HG02885 (cell line): Measurements from ENCODE around the gene TTR.
A peak's percentile ranks its signal among the peaks of the same experiment; 100 is the strongest.

Source experiments
- ATAC-seq: cut with Tn5 transposase; IDR thresholded peaks from one replicate; pipeline ENCODE4 v1.9.1; 2021; ENCODE audit warnings: mild to moderate bottlenecking; ENCODE audit not compliant: unreplicated experiment, poor library complexity

Gene TTR

GRCh38 chr18:31577195-31577594 is 14.5 kb upstream of the TTR start:
- ATAC-seq = peak; percentile 53

- no peak for ATAC-seq
These were observed 13.6 kb upstream of the TTR start for GRCh38 chr18:31578126-31578525.

GRCh38 chr18:31579375-31579774 is 12.3 kb upstream of the TTR start:
- ATAC-seq = no peak

- no peak for ATAC-seq
These were observed 10.0 kb upstream of the TTR start for GRCh38 chr18:31581498-31582197.

DNA sequence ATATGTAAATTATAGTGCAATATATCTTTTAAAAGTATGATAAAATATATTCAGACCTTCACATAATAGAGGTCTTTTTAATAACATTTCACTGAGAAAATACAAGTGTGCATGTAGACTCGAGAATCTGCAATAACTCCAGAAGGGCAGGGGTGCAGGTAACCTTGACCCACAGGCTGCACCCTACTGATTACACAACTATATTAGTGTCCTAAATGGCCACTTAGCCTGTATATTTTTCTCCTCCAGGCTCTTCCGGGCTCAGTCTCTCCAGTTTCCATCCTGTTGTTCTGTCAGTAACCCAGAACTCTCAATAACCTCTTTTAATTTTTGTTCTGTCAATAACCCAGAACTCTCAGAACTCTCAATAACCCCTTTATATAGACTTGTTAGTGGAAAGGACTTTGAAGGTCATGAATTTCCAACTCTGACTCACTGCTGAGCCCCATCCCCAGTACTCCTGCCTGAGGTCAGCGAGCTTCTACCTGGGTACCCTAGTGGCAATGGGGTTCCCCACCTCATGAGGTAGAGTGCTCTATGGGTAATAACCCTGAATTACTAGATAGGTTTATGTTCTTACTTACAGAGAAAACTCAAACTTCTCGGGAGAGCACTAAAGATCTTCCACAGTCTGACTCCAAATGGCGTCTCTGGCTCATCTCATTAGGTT is 8.4 kb upstream of the TTR start:
- no peak for ATAC-seq

DNA sequence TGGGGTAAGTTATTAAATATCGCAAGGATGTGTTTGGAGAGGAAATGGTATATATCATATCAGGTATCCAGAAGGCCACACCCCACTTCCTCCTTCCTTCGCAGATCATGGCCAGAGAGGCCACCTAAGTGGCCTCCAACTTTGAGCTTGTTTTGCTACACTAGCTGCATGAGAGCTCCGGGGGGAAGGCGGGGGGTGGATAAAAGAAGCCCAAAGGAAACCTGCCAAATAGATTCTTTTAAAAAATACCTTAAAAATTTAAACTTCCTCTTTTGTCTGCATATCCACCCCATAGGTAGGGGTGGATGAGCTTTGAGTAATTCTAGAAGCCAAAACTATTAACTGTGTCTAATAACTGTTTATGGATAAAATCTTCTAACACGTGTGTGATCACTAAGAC is 5.7 kb upstream of the TTR start:
- ATAC-seq = no peak

DNA sequence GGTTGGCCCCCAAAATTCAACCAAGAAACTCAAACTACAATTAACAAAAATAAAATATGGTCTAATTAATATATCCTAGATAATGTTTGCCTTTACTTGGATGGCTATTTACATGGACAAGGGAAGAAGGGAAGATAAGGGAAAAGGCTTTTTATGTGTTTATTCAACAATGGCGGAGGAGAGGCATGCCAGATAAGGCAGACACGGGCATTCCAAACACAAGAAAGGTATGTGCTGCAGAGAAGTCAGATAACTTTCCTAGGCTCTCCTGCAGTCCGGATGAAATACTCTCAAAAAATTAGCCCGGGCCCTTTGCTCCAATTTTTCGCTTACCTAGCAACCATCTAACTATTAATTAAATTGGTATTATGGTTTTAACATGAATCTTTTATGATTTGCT is 5.1 kb upstream of the TTR start:
- no peak for ATAC-seq

DNA sequence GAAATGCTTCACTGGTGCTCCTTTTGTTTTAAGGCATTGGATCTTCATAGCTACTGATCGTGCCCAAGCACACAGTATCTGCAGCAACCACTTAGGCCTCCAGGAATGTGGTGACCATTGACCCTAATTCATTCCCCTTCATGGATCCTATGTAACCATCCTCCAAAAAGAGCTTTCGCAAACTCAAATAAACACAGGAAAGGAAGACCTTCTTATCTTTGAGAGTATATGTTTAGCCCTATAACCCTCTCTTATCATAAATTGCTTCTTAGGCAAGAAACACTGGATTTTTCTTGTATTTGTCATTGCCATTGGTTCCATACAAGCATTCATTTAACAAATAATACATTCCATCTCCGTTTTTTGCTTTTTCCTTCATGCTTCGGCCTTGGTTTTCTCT is 4.1 kb upstream of the TTR start:
- ATAC-seq = no peak

DNA sequence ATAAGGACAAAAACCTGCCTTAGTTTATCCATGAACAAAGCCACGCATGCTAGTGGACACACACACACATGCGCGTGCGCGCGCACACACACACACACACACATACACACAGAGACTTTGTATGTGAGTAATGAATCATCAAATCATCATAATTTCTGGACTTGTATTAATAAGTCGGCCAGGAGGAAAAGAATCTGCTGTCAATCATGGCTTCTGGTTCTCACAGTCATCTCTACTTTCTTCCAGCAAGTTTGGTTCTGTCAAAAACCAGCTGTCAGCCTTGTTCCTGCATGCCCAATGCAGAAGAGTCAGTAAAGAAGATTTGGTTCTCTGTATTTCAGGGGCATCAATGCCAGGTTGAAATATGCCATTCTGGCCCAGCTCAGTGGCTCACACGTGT is 1.1 kb upstream of the TTR start:
- ATAC-seq = no peak

- no peak for ATAC-seq
These were observed 564 bp upstream of the TTR start for GRCh38 chr18:31591113-31591512.

GRCh38 chr18:31592506-31593157 is 955 bp downstream of the TTR start:
- ATAC-seq = no peak

- ATAC-seq = no peak
These were observed 3.6 kb downstream of the TTR start for GRCh38 chr18:31595121-31595771.

GRCh38 chr18:31596081-31596872 is 4.6 kb downstream of the TTR start:
- no peak for ATAC-seq

DNA sequence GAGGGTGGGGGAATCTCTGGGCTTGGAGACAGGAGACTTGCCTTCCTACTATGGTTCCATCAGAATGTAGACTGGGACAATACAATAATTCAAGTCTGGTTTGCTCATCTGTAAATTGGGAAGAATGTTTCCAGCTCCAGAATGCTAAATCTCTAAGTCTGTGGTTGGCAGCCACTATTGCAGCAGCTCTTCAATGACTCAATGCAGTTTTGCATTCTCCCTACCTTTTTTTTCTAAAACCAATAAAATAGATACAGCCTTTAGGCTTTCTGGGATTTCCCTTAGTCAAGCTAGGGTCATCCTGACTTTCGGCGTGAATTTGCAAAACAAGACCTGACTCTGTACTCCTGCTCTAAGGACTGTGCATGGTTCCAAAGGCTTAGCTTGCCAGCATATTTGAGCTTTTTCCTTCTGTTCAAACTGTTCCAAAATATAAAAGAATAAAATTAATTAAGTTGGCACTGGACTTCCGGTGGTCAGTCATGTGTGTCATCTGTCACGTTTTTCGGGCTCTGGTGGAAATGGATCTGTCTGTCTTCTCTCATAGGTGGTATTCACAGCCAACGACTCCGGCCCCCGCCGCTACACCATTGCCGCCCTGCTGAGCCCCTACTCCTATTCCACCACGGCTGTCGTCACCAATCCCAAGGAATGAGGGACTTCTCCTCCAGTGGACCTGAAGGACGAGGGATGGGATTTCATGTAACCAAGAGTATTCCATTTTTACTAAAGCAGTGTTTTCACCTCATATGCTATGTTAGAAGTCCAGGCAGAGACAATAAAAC is 6.5 kb downstream of the TTR start:
- no peak for ATAC-seq

DNA sequence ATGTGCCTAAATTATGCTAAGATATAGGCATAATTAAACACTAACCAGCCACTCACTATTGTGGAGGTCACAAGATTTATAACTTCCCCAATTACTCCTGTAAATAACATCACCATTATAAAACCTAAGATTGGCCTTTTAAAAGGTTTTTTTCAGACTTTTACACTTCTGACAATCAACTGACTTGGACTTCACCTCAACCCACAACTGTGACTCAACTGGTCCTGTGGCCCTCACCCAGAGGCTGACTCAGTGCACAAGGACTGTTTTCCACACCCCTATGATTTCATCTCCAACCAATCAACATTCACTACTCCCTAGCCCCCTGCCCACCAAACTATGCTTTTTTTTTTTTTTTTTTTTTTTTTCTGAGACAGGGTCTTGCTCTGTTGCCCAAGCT is 11.6 kb downstream of the TTR start:
- ATAC-seq = no peak

- no peak for ATAC-seq
These were observed 14.6 kb downstream of the TTR start for GRCh38 chr18:31606265-31606664.

DNA sequence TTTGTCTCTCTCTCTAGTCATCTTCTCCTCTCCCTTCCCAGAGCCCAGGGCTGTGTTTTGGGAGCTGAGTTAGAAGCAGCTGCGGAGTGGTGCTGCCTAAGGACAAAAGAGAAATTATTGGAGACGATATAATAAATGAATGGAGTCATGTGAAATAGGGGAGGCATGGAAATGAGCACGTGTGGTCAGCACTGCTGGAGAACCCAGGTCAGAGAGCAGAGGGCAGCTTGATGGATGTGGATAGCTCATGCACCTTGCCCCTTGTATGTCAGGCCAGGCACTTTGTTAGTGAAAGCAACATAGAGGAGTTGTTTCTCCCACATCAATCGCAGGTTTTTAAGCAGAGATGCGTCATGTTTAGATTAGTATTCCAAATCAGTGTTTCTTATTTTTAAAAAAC is 15.7 kb downstream of the TTR start:
- no peak for ATAC-seq

GRCh38 chr18:31609886-31610285 is 18.2 kb downstream of the TTR start:
- no peak for ATAC-seq

- no peak for ATAC-seq
These were observed 18.9 kb downstream of the TTR start for GRCh38 chr18:31610286-31611205.
